Esophagus squamous epithelium (tissue), 4 donors: ENCODE measurements around the gene EFCAB6.

Experiments used
- CTCF ChIP-seq, 6 experiments: fragments of 450-650 bp in 4 of 6; fragments of 200-600 bp in 2 of 6; sonication (generic) in 2 of 6; IDR thresholded peaks; one replicate each; pipeline ENCODE4 v1.5.1; 2016 to 2019; ENCODE audit warnings: antibody characterized with exemption in 6 of 6, mild to moderate bottlenecking in 4 of 6, moderate library complexity in 4 of 6
- POLR2A ChIP-seq, 4 donors: fragments of 450-650 bp; IDR thresholded peaks; one replicate each; pipeline ENCODE4 v1.6.1; 2017; ENCODE audit warnings: antibody characterized with exemption in 4 of 4, mild to moderate bottlenecking in 4 of 4, moderate library complexity in 3 of 4

- TF ChIP-seq CTCF (IDR thresholded peaks at IDR 0.05): no peak
- no peak for TF ChIP-seq POLR2A (IDR thresholded peaks at IDR 0.05)
Observed at GRCh38 chr22:43512279-43512678, 299.8 kb downstream of the EFCAB6 start.
